HepG2 (cell line): ENCODE measurements around the gene SLFNL1. TPM values are rescaled to one million over a fixed set of nuclear protein-coding genes. Genes with fewer than 3 reads are reported as not detected.

ENCODE experiments used
- ESRRA ChIP-seq: sonication (generic); formaldehyde crosslinking; IDR thresholded peaks from 2 replicates; pipeline ENCODE4 v1.5.1; 2020; ENCODE audit warnings: mild to moderate bottlenecking, low read depth, missing genetic modification reagents
- XRCC5 ChIP-seq: fragments of 200-400 bp; formaldehyde crosslinking; optimal IDR thresholded peaks from 2 replicates; pipeline ENCODE3; 2017; ENCODE audit warnings: mild to moderate bottlenecking, low read length
- ZKSCAN1 ChIP-seq: fragments of 150-350 bp; IDR thresholded peaks from 2 replicates; pipeline ENCODE4 v1.6.1; 2014; ENCODE audit warnings: low read length
- ZNF20 ChIP-seq: sonication (generic); formaldehyde crosslinking; IDR thresholded peaks from 2 replicates; pipeline ENCODE4 v1.4.0; 2020; ENCODE audit warnings: mild to moderate bottlenecking, moderate library complexity, missing genetic modification reagents
- polyA plus RNA-seq, 8 experiments: library from polyadenylated mRNA; depleted of rRNA in 3 of 8; stranded (reverse) in 7 of 8; unstranded in 1 of 8; fragments of >200 nt; fragmentation: Illumina TruSeq in 4 of 8; extraction: Trizol in 4 of 8; gene quantifications; 2 replicates each; pipeline versions ENCODE4 v1.2.1 to v1.2.3, GENCODE V29; 2011 to 2016; ENCODE audit warnings: low read depth in 4 of 8, missing spikeins in 1 of 8, mixed read lengths in 1 of 8; ENCODE audit not compliant: insufficient read depth in 1 of 8
- total RNA-seq, 5 experiments: library from RNA; depleted of rRNA; stranded (reverse); fragments of >200 nt; fragmentation: Illumina TruSeq; extraction: Trizol; gene quantifications; 2 replicates each; pipeline ENCODE4 v1.2.3, GENCODE V29; 2016; ENCODE audit warnings: low read depth in 1 of 5
- TF ChIP-seq, protein P1 (sequence below): sonication (generic); formaldehyde crosslinking; IDR thresholded peaks from 2 replicates; pipeline ENCODE4 v1.4.0; 2020; ENCODE audit warnings: missing genetic modification reagents
- TF ChIP-seq, protein P2 (sequence below): sonication (generic); formaldehyde crosslinking; IDR thresholded peaks from 2 replicates; pipeline ENCODE4 v1.5.0; 2020; ENCODE audit warnings: missing genetic modification reagents

The SLFNL1 gene
- total and polyA plus RNA-seq, 2 of the 13 experiments (the other 11 are each of a cell fraction or from before 2014, with no cell fraction given) = 0.07 to 0.20 TPM

DNA sequence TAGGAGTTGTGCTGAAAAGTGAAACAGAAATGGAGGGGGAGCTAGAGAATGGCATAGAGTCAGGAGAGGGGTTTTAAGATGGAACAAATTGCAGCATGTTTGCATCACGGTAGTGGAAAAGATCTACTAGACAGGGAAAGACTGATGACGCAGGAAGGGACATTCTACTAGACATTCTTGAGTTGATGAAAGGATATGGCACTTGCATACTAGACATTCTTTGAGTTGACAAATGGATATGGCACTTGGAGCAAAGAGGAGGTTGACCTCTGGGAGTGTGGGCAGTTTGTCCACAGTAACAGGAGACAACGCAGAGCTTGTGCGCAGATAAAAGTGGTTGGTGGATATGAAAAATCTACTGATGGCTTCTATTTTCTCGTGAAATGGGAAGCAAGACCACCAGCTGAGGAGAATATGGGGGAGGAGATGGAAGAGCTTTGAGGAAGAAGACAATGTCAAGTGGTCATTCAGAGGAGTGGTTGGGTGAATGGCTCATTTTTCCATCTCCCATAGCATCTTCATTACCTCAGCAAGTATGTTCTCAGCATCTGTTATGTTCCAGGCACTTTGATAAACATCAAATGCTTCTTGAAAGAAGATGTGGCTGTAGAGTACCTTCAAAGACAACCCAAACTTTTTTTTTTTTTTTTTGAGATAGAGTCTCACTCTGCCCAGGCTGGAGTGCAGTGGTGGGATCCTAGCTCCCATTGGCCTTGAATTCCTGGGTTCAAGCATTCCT is 44.4 kb downstream of the SLFNL1 start (continued):
- TF ChIP-seq ESRRA (CRISPR knock-in tag) = no peak
- TF ChIP-seq, protein P1, sequence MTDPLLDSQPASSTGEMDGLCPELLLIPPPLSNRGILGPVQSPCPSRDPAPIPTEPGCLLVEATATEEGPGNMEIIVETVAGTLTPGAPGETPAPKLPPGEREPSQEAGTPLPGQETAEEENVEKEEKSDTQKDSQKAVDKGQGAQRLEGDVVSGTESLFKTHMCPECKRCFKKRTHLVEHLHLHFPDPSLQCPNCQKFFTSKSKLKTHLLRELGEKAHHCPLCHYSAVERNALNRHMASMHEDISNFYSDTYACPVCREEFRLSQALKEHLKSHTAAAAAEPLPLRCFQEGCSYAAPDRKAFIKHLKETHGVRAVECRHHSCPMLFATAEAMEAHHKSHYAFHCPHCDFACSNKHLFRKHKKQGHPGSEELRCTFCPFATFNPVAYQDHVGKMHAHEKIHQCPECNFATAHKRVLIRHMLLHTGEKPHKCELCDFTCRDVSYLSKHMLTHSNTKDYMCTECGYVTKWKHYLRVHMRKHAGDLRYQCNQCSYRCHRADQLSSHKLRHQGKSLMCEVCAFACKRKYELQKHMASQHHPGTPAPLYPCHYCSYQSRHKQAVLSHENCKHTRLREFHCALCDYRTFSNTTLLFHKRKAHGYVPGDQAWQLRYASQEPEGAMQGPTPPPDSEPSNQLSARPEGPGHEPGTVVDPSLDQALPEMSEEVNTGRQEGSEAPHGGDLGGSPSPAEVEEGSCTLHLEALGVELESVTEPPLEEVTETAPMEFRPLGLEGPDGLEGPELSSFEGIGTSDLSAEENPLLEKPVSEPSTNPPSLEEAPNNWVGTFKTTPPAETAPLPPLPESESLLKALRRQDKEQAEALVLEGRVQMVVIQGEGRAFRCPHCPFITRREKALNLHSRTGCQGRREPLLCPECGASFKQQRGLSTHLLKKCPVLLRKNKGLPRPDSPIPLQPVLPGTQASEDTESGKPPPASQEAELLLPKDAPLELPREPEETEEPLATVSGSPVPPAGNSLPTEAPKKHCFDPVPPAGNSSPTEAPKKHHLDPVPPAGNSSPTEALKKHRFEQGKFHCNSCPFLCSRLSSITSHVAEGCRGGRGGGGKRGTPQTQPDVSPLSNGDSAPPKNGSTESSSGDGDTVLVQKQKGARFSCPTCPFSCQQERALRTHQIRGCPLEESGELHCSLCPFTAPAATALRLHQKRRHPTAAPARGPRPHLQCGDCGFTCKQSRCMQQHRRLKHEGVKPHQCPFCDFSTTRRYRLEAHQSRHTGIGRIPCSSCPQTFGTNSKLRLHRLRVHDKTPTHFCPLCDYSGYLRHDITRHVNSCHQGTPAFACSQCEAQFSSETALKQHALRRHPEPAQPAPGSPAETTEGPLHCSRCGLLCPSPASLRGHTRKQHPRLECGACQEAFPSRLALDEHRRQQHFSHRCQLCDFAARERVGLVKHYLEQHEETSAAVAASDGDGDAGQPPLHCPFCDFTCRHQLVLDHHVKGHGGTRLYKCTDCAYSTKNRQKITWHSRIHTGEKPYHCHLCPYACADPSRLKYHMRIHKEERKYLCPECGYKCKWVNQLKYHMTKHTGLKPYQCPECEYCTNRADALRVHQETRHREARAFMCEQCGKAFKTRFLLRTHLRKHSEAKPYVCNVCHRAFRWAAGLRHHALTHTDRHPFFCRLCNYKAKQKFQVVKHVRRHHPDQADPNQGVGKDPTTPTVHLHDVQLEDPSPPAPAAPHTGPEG = no peak
- TF ChIP-seq XRCC5 = no peak
- TF ChIP-seq, protein P2, sequence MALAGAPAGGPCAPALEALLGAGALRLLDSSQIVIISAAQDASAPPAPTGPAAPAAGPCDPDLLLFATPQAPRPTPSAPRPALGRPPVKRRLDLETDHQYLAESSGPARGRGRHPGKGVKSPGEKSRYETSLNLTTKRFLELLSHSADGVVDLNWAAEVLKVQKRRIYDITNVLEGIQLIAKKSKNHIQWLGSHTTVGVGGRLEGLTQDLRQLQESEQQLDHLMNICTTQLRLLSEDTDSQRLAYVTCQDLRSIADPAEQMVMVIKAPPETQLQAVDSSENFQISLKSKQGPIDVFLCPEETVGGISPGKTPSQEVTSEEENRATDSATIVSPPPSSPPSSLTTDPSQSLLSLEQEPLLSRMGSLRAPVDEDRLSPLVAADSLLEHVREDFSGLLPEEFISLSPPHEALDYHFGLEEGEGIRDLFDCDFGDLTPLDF (CRISPR knock-in tag) = no peak
- TF ChIP-seq ZKSCAN1 = no peak
- TF ChIP-seq ZNF20 (CRISPR knock-in tag) = no peak
